H1 (cell line): ENCODE measurements around the gene ALPK3.

ENCODE experiments used
- CTCF ChIP-seq, 3 experiments: IDR thresholded peaks; 1 replicate in 2 of 3; 2 replicates in 1 of 3; pipeline versions ENCODE4 v1.5.1 to v1.6.1; 2011; ENCODE audit warnings: low read length in 3 of 3, mild to moderate bottlenecking in 3 of 3, inconsistent platforms in 2 of 3, low read depth in 1 of 3, moderate library complexity in 1 of 3; ENCODE audit not compliant: insufficient read depth in 1 of 3; ENCODE audit errors: control extremely low read depth in 1 of 3
- MAFK ChIP-seq: IDR thresholded peaks from 2 replicates; pipeline ENCODE4 v1.6.1; 2012; ENCODE audit warnings: low read depth, mild to moderate bottlenecking, improper control_type of control experiment, low read length
- MAX ChIP-seq: IDR thresholded peaks from 2 replicates; pipeline ENCODE4 v1.6.1; 2012; ENCODE audit warnings: inconsistent platforms
- POLR2AphosphoS5 ChIP-seq: IDR thresholded peaks from 2 replicates; pipeline ENCODE4 v1.6.1; 2011; ENCODE audit warnings: low read depth, low read length
- ZNF274 ChIP-seq: IDR thresholded peaks from 2 replicates; pipeline ENCODE4 v1.7.0; 2012; ENCODE audit warnings: low read length, borderline replicate concordance; ENCODE audit errors: extremely low read depth

GRCh38 chr15:84772467-84772866, 44.7 kb upstream of the ALPK3 start:
- TF ChIP-seq POLR2AphosphoS5 (no peak), MAX (no peak), CTCF (IDR thresholded peaks at IDR 0.05; ENCODE audit: control extremely low read depth in 1 of 3, insufficient read depth in 1 of 3, low read depth in 1 of 3, low read length in 3 of 3) (no peak), MAFK (no peak), ZNF274 (no peak)
